ENCODE data around the gene LRRC8D. TPM values are rescaled to one million over a fixed set of nuclear protein-coding genes. Genes with fewer than 3 reads are reported as not detected.

LRRC8D gene
- total RNA-seq, 3 donors from 2014 or later, result 9.2 to 22.8 (median 11.7) TPM

DNA sequence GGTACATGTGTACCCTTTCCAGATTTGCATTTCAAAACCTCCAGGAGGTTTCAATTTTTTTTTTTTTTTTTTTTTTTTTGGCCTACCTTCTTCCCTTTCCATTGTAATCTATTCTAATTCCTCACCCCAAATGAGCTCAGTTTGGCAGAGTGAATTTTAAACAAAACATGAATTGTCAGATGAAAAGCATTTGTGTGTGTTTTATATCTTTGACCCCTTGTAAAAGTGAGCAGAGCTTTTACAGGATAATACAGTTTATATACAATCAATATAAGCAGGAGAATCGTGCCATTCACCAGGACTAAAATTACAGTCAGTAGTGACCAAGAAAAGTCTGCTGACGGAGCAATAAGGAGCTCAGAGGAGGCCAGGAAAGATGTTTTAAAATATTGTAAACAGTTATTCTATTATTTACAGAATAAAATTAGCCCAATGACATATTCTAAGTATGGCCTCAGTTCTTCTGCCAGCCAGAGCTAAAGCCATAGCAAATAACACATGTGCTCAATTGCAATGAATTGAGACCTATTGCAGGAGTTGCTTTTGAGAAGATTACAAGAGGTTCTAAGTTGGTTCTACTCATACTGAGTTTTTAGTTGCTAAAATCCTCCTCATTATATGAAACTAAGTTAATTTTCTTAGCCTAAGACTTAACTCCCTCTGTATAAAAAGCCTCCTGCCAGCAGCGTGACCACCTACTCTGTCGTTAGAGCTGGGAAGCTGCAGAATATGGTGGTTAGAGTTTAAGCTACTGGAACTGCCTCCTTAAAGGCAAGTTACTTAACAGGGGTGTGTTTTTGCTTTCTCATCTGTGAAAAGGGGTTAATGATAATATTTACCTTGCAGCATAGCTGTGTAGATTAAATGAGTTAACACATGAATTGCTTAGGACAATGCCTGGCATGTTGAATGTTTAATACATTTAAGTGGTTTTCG, 123.3 kb downstream of the LRRC8D start:
- intact Hi-C loops (cut with DNase I; ENCODE audit: low total_unique reads), result no loop called here
- Histone ChIP-seq H3K4me1 (no peaks in the 10 kb centered on the region), H3K36me3 (no peaks in the 10 kb centered on the region), H3K27me3 (no peaks in the 10 kb centered on the region), H3K27ac (no peak overlapping the region), H3K4me3 (no peak overlapping the region), H3K9me3 (no peaks in the 10 kb centered on the region)
- no peak for DNase-seq (ENCODE audit: low spot score in 2 of 2)
- TF ChIP-seq, protein P1, sequence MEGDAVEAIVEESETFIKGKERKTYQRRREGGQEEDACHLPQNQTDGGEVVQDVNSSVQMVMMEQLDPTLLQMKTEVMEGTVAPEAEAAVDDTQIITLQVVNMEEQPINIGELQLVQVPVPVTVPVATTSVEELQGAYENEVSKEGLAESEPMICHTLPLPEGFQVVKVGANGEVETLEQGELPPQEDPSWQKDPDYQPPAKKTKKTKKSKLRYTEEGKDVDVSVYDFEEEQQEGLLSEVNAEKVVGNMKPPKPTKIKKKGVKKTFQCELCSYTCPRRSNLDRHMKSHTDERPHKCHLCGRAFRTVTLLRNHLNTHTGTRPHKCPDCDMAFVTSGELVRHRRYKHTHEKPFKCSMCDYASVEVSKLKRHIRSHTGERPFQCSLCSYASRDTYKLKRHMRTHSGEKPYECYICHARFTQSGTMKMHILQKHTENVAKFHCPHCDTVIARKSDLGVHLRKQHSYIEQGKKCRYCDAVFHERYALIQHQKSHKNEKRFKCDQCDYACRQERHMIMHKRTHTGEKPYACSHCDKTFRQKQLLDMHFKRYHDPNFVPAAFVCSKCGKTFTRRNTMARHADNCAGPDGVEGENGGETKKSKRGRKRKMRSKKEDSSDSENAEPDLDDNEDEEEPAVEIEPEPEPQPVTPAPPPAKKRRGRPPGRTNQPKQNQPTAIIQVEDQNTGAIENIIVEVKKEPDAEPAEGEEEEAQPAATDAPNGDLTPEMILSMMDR (IDR thresholded peaks at IDR 0.05), result no peak
- TF ChIP-seq POLR2AphosphoS5 (IDR thresholded peaks at IDR 0.05), result no peak
- TF ChIP-seq POLR2A (IDR thresholded peaks at IDR 0.05), result no peak

DNA sequence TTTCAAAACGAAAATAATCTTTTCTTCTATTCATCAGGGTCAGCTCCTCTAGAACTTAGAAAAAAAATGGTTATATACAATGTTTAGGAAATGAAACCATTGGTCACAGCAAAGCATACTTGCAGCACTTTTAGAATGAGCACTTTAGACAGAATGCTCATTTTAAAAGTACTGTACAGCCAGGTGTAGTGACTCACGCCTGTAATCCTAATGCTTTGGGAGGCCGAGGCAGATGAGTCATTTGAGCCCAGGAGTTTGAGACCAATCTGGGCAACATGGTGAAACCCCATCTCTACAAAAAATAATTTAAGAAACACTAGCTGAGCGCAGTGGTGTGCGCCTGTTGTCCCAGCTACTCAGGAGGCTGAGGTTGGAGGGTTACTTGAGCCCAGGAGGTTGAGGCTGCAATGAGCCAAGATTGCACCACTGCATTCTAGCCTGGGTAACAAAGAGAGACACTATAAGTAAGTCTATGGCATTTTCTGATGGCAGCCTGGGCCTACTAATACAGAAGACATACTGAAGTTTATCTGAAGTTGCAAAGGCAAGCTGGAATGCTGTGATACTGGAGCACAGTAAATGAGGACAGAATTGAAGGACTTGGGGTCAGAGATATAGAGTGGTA, 125.1 kb downstream of the LRRC8D start:
- intact Hi-C loops (cut with DNase I; ENCODE audit: low total_unique reads), result no loop called here
- no peaks in the 10 kb centered on the region for H3K27me3 ChIP-seq
- TF ChIP-seq, protein P1 (IDR thresholded peaks at IDR 0.05), result no peak
- TF ChIP-seq POLR2A (IDR thresholded peaks at IDR 0.05) (no peak), POLR2AphosphoS5 (IDR thresholded peaks at IDR 0.05) (no peak)
- no peak overlapping the region for H3K27ac ChIP-seq
- DNase-seq (ENCODE audit: low spot score in 2 of 2), result no peak
- no peak overlapping the region for H3K4me3 ChIP-seq
- no peaks in the 10 kb centered on the region for H3K4me1 ChIP-seq
- no peaks in the 10 kb centered on the region for H3K9me3 ChIP-seq
- H3K36me3 ChIP-seq, result no peaks in the 10 kb centered on the region

DNA sequence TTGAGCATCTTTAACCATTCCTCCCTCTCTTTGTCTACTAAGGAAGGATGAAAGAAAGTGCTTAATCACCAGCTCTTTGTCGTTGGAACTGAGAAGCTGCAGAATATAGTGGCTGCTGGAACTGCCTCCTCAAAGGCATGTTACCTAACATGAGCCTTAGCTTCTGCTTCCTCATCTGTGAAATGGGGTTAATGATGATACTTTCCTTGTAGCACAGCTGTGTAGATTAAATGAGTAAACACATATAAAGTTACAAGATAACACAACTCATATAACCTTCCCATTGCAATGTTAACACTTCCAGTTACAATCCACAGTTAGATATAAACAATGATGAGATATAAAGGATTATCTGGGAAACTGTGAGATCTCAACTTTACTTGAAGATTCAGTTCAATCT, 125.7 kb downstream of the LRRC8D start:
- no peak overlapping the region for H3K27ac ChIP-seq
- intact Hi-C loops (cut with DNase I; ENCODE audit: low total_unique reads), result no loop called here
- no peaks in the 10 kb centered on the region for H3K4me1 ChIP-seq
- no peak overlapping the region for H3K4me3 ChIP-seq
- DNase-seq (ENCODE audit: low spot score in 2 of 2), result no peak
- H3K36me3 ChIP-seq, result no peaks in the 10 kb centered on the region
- H3K27me3 ChIP-seq, result no peaks in the 10 kb centered on the region
- TF ChIP-seq, protein P1 (IDR thresholded peaks at IDR 0.05), result no peak
- TF ChIP-seq POLR2AphosphoS5 (IDR thresholded peaks at IDR 0.05), result no peak
- no peak for TF ChIP-seq POLR2A (IDR thresholded peaks at IDR 0.05)
- no peaks in the 10 kb centered on the region for H3K9me3 ChIP-seq

DNA sequence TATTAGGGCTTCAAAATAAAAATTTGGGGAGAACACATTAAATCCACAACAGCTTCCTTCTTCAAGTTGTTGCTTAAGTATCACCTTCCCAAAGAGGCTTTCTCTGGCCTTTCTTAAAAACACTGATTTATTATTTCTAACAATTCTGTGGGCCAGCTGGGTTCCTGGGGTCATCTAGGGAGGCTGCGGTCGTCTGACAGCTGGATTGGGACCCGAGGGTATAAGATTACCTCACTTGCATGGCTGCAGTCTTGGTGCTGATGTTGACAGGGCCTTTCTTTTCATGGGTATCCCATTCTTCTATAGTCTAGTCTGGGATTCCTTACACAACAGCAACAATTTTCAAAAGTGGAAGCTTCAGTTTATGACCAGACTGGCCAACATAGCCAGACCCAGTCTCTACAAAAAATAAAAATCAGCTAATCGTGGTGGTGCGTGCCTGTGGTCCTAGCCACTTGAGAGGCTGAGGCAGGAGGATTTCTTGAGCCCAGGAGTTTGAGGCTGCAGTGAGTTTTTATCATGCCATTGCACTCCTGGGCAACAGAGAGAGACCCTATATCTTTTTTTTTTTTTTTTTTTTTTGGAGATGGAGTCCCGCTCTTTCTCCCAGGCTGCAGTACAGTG, 128.0 kb downstream of the LRRC8D start:
- TF ChIP-seq, protein P1 (IDR thresholded peaks at IDR 0.05), result no peak
- TF ChIP-seq POLR2A (IDR thresholded peaks at IDR 0.05), result no peak
- Histone ChIP-seq H3K27ac (no peak overlapping the region), H3K4me3 (no peak overlapping the region), H3K36me3 (no peaks in the 10 kb centered on the region), H3K9me3 (no peaks in the 10 kb centered on the region), H3K27me3 (no peaks in the 10 kb centered on the region), H3K4me1 (no peaks in the 10 kb centered on the region)
- intact Hi-C loops (cut with DNase I; ENCODE audit: low total_unique reads), result no loop called here
- no peak for DNase-seq (ENCODE audit: low spot score in 2 of 2)

Measured in breast epithelium (tissue), 4 donors.